Activated gamma-delta T cell treated with Interleukin-2 at 50 U/mL for 16 hours (primary cell): ENCODE data around the gene SH2D7.

Experiments used
- DNase-seq: peaks from one replicate; pipeline ENCODE4 v3.0.0-alpha.2; 2020

The SH2D7 gene

DNA sequence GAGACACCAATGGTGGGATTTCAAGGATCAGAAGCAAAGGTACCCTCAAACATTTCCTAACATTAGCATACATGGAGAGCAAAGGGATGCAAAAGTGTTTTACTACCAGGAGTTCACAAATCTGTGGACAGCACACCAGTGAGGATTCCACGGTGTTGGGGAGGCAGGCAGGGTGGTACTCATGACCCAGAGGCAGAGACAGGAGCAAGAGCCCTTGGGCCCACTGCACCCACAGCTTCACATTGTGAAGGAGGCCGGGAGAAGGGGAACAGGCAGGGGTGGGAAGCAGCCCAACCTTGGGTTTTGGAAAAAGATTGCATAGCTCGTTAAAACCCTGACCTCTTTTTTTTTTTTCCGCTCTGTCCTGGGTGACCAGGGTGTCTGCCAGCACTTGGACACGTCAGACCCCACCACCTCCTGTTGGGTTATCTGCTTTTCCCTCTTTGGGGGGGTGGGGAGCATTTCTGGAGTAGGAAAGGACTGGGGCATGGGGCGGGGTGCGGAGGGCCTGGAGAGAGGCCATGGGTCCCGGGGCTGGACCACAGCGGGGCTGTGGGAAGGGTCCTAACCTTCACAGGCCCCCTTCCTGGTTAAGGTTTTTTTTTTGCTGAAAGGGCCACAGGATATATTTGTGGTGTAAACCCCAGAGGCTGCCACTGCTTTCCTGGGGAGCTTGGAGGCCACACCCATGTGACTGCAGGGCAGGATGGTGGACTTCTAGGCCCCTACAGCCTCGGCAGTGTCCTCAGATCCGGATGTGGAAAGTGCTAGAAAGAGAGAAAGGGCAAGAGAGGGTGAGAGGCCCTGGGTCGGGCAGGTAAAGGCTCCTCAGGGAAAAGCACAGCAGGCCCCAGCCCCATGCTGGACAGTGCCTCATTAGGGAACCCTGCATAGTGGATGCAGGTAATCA lies 12.5 kb downstream of the SH2D7 start:
- DNase-seq = no peak

GRCh38 chr15:78105476-78106241 lies 13.3 kb downstream of the SH2D7 start:
- no peak for DNase-seq

DNA sequence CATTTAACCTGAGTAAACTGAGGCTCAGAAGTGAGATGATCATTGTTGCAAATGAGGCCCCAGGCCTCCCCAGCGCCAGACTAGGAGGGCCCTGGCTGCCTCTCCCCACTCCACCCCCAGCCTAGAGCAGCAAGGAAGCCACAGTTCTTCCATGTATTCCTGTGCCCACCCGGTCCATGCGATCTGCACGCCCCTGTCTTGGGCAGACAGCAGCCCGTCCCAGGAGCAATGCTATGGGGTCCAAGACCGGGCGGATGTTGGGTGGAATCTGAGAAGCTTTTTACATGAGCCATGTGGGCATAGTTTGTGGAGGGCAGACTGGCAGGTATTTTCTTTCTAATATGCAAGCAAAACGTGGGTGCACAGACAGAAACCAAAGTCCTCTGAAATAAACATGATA lies 15.1 kb downstream of the SH2D7 start:
- no peak for DNase-seq

DNA sequence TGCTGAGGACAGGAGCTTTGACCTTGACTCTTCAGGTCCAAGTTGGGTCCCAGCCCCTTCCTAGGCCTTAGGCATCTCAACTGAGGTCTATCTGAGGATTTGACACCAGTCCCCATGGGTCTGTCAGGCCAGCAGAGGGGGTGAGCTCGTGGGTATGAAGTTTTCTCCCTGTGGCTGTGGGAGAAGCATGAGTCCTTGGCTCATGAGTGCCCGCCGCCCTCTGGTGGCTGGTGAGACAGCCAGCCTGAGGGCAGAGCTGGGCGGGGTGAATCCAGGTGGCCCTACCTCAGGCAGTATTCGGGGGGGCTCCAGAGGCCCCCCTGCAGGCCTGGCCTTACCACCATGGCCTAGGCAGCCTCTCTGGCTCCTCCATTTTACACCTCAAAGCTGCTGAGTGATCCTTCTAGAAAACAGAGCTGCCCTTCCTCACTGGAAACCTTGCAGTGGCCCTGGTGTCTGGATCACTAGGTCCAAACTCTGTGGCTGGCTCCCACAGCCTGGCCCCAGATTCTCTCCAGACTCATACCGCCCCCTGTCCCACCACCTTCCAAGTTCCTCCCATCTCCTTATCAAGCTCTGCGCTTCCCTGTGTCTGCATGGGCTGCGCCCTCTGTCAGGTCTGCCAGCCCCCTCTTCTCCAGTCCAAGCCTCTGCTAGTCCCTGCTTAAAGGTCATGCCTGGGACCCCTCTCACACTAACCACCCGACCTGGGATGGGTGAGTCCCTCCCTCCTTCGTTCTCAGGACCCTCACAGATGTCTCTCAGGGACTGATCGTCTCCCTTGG lies 16.1 kb downstream of the SH2D7 start:
- peak; percentile 84 for DNase-seq

GRCh38 chr15:78109156-78109555 lies 16.8 kb downstream of the SH2D7 start:
- DNase-seq = no peak

DNA sequence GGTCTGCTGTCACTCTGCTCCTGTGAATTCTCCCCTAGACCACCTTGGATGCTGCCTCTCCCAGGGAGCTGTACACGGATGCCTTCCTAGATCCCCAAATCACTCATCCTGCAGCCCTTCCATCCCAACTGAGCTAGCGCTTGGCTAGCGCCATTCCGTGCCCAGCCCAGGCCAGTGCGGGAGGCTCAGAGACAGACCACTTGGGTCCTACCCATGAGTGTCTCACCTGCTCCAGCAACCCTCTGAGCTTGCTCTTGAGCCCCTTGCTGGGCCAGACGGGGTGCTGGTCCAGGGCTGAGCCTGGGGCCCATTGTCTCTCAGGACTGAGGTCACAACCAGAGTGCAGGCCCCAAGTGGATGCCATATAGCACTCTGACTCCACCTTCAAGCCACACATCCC lies 17.7 kb downstream of the SH2D7 start:
- DNase-seq = no peak

DNA sequence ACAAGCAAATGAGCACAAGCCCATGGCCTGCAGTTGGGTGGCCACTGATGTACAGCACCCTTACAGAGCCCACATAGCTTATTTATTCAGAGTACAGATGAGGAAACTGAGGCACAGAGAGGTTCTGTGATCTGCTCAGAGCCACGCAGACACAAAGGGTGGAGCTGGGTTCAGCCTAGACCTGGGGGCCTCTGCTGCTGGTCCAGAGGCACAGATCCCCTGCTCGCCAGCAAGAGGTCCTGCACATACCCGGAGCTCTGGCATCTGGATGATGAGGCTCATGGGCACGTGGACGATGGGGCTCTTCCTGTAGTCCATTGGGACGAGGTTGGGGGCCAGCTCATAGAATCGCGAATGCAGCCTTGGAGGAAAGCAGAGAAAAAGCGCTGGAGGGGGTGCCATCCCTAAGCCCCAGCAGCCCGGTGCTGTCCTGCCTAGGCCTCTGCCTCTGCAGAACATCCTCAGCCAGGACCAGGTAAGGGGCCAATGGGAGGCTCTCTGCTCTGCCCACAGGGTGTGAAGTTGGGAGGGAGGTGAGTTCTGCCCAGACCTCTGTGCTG lies 18.6 kb downstream of the SH2D7 start:
- DNase-seq = no peak

- DNase-seq = no peak
Observed at GRCh38 chr15:78111788-78112187, 19.4 kb downstream of the SH2D7 start.

DNA sequence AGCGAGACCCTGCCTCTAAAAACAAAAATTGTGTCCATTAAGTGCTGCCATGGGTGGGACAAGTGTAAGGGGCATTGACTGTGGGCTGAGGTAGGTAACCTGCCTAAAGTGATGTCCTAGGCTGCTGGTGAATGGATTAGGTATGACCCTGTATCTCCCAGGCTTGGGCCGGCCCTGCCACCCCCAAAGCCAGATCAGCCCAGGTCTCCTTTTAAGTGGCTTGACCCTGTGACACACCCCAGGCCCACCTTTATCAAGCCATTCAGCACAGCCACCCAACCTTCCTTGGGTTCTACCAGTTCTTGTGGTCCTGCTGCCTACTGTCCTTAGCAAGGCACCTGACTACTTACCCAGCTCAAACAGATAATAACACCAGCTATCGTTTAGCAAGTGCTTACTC lies 20.2 kb downstream of the SH2D7 start:
- DNase-seq = no peak

DNA sequence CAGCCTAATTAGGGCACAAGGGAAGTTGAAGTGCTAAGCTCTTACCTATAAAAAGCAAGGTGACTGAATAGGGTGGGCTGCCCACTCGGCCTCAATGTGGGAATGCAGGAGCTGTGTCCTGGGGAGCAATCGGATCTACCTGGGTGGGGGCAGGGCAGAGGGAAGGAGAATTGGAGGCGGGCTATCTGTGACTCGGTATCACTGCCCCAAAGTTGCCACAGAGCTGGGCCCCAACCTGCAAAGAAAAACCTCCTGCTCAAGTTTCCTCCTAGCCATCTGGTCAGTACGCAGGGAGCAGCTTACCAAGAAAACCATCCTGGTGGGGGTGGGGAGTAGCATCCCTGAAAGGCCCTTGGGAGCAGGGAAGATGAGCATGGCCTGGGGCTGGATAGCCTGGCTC lies 28.2 kb downstream of the SH2D7 start:
- DNase-seq = no peak

DNA sequence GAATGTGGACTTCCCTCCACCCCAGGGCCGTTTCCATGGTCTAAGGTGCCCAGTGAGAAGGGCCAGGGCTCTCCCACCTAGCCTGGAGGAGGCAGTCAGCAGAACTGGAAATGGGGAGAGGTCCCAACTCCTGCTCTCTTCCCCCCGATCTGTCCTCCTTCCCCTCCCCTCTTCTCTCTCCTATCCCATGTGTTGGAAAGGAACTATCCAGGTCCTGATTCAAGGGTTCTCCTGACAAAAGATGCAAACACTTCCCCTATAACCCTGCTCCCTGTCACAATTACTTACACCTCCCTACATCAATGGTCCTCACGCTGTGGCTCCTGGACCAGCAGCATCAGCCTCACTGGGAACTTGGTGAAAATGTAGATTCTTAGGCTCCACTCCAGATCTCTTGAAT lies 32.9 kb downstream of the SH2D7 start:
- no peak for DNase-seq

- no peak for DNase-seq
Observed at GRCh38 chr15:78127882-78128281, 35.5 kb downstream of the SH2D7 start.

- no peak for DNase-seq
Observed at GRCh38 chr15:78129077-78129750, 36.9 kb downstream of the SH2D7 start.

DNA sequence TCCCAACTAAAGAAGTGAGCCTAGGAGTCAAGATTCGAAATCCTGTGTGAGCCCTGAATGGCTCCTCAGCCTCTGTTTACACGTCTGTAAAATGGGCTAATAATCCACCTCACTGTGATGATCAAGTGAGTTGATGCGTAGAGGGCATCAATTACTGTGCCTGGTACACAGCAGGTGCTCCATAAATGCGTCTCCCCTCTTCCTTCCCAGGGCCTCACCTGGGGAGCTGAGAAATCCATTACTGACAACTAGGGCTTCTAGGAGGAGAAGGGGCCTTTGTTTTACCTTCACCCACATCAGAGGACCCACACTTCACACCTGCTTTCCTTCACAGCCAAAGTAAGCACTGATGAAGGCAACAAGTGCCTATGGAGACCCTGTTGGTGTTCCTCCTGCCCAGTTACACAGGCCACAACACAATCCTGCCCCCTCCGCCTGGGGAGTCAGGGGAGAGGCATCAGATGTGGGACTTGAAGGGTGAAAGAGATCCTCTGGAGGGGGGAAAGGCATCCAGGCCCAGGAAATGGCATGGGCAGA lies 37.5 kb downstream of the SH2D7 start:
- DNase-seq = no peak

DNA sequence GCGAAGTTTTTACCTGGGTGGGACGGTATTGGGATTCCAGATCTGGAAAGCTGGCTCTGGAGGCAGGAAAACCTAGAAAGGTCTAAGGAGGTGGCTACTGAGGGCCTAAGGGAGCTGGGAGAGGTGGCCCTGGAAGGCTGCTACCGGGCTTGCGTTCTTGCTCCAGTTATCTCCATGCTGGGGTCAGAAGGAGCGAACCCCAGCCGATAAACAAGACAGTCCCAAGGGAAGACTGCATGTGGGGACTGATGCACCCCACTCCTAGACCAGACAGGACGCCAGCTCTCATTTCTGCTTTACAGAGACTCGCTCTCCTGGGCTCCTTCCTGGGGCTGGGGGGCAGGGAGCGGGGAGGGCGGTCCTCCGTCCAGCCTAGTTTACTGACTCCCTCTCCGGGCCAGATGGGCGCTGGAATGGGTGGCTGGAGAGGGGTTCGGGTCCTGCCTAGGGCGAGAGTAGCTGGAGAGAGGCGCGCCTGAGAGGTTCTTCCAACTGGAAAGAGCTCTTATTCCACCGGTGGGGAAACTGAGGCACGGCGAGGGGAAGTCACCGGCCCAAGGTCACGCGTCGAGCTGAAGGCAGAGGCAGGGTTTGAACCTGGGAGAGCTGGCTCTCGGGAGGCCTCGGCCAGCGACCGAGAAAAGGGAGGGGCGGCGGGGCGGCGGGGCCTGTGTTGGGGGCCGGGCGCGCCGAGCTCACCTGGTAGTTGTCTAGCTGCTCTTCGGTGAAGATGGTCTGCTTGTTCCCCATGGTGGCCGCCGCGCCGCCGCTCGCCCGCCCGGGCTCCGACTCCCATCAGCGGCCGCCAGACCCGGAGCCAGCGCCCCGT lies 38.3 kb downstream of the SH2D7 start:
- no peak for DNase-seq

DNA sequence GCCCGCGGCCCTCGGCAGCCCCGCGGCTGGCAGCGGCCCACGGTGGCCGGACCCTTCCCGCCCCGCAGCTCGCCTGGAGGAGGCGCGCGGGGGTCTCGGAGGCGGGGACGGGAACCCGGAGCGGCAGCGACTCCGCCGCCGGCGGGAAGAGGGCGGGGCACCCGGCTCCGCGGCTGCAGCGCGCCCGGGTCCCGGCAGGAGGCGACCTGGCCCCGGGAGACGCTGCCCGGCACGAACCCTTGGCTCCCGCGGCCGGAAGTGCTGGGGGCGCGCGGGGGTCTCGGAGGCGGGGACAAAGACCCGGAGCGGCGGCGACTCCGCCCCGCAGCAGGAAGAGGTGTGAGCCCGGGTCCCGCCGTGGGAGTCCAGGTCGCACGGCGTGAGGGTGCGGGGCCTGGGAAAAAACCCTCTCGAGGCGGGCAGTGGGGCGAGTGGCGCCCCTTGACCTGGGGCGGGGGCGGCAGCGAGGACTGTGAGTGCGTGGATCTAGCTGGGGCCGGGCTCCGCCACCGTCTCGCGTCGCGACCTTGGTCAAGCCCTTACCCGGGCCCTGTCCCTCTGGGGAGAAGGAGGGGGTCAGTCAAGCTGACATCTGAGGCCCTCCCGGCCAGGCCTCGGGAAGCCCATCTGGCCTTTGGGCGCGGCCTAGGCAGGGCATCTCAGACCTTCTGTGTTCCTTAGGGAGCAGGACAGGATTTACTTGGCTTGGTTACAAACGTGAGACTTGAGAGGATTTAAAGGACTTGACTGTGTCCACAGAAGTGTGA lies 39.1 kb downstream of the SH2D7 start, which contains the start of gene CIB2:
Gene CIB2 (minus strand): TSS at position 151 of the 767 bp plus-strand sequence. CDS start 230 bp downstream, outside the sequence.
- DNase-seq = peak; percentile 71

DNA sequence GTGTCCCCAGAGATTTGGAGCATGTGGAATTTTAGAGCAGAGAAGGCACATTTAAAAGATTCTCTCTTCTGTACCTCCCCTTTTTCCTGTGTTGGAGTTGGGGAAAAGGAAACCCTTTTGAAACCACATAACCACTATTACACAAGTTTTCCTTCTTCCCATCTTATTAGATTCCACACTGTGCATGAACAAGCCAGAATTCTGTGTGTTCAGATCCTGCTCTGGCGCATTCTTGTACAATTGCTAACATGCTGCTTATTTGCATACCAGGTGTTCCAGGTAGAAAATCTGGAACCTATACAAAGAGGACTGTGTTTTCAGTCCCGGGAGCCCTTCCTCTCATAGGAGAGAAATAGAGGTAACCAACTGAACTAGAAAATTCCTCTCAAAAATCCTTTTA lies 41.4 kb downstream of the SH2D7 start:
- no peak for DNase-seq

DNA sequence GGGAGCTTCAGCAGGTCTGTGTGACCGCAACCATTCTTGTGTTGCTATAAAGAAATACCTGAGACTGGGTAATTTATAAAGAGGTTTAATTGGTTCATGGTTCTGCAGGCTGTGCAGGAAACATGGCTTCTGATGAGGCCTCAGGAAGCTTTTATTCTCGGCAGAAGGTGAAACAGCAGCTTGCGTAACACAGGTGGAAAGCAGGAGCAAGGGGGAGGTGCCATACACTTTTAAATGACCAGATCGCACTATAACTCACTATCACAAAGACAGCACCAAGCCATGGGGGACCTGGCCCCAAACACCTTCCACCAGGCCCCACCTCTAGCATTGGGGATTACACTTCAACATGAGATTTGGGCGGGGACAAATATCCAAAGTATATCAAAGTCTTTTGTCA lies 47.2 kb downstream of the SH2D7 start:
- no peak for DNase-seq

- DNase-seq = no peak
Observed at GRCh38 chr15:78140292-78140691, 47.9 kb downstream of the SH2D7 start.

- no peak for DNase-seq
Observed at GRCh38 chr15:78142332-78142731, 50.0 kb downstream of the SH2D7 start.
